ENCODE data around the gene TRIM58.

TRIM58 gene

DNA sequence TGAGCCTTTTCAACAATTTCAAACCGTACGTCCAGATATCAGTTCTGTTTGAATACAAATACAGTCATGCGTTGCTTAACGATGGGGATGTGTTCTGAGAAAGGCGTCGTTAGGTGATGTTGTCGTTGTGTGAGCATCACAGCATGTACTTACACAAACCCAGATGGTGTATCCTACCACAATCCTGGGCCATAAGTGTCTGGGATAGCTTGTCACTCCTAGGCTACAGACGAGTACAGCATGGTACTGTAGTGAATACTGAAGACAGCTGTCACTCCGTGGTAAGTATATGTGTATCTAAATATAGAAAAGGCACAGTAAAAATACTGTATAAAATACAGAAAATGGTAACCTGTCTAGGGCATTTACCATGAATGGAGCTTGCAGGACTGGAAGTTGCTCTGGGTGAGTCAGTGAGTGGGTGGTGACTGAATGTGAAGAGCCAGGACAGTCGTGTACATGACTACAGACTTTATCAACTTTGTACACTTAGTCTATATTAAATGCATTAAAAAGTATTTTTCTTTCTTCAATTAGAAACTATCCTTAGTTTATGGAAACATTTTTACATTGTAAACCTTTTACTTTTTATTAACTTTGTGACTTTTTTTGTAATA lies 27.9 kb downstream of the TRIM58 start:
- DNase-seq (ENCODE audit: low read depth), result no peak

DNA sequence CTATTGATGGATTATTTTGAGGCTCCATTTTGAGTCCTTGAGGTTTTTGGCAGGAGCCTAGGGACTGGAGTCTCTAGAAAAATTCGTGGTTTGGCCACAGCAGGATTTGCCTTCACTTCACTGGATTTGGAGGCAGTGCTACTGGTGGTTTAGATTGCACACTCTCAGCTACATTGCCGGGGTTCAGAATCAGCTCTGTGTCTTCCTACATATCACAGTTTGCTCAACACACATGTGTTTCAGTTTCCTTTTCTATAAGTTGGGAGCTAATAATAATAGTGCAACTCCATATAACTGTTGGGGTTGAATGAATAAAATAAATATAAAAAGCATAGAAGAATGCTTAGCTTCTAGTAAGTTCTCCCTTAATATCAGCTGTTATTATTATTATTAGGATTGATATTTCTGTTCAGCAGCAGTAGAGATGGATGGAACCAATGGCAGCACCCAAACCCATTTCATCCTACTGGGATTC lies 38.2 kb downstream of the TRIM58 start, which contains the start of gene OR2W3:
Gene OR2W3 (plus strand): TSS at position 425 of the 475 bp plus-strand sequence. CDS start 0 bp downstream, at position 425.
- DNase-seq (ENCODE audit: low read depth), result no peak

DNA sequence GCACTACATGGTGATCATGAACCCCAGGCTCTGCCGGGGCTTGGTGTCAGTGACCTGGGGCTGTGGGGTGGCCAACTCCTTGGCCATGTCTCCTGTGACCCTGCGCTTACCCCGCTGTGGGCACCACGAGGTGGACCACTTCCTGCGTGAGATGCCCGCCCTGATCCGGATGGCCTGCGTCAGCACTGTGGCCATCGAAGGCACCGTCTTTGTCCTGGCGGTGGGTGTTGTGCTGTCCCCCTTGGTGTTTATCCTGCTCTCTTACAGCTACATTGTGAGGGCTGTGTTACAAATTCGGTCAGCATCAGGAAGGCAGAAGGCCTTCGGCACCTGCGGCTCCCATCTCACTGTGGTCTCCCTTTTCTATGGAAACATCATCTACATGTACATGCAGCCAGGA lies 39.0 kb downstream of the TRIM58 start:
- DNase-seq (ENCODE audit: low read depth), result no peak

GRCh38 chr1:247904122-247904521 lies 47.1 kb downstream of the TRIM58 start:
- no peak for DNase-seq (ENCODE audit: low read depth)

- DNase-seq (ENCODE audit: low read depth), result no peak
These were observed 48.2 kb downstream of the TRIM58 start for GRCh38 chr1:247905181-247905580.

DNA sequence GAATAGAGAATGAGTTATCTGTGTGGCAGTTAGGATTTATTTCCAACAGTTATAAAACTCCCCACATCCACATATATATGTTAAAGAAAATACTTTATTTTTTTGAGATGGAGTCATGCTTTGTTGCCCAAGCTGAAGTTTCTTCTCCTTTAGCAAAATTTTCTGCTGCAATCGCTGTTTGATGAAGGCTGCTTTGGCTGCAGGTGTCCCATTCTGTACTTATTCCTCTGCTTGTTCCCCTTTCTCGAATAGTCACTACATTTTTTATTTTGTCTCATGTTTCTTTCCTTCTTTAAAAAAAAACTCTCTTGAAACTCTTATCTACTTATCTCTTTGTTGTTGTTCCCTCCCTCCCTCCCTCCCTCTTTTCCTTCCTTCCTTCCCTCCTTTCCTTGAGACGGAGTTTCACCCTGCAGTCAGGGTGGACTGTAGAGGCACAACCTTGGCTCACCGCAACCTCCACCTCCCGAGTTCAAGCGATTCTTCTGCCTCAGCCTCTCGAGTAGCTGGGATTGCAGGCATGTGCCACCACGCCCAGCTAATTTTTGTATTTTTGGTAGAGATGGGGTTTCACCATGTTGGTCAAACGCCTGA lies 49.0 kb downstream of the TRIM58 start:
- no peak for DNase-seq (ENCODE audit: low read depth)

GRCh38 chr1:247906504-247907047 lies 49.6 kb downstream of the TRIM58 start:
- no peak for DNase-seq (ENCODE audit: low read depth)

GRCh38 chr1:247908766-247909165 lies 51.8 kb downstream of the TRIM58 start:
- DNase-seq (ENCODE audit: low read depth), result no peak

DNA sequence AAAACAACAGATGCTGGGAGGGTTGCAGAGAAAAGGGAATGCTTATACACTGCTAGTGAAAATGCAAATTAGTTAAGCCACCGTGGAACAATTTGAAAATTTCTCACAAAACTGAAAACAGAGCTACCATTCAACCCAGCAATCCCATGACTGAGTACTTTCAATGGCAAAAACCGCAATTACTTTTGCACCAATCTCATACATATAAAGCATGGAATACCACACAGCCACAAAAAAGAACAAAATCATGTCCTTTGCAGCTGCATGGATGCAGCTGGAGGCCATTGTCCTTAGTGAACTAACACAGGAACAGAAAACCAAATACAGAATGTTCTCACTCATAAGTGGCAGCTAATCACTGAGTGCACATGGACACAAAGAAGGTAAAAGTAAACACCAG lies 56.8 kb downstream of the TRIM58 start:
- no peak for DNase-seq (ENCODE audit: low read depth)

GRCh38 chr1:247914941-247915662 lies 58.1 kb downstream of the TRIM58 start:
- DNase-seq (ENCODE audit: low read depth), result no peak

GRCh38 chr1:247919952-247920351 lies 63.0 kb downstream of the TRIM58 start, which contains the start of gene OR2T8:
TSS of gene OR2T8 (plus strand) at chr1:247920252. CDS start at chr1:247921018, 766 bp downstream.
- DNase-seq (ENCODE audit: low read depth), result no peak

- no peak for DNase-seq (ENCODE audit: low read depth)
These were observed 67.0 kb downstream of the TRIM58 start for GRCh38 chr1:247923941-247924340.

- no peak for DNase-seq (ENCODE audit: low read depth)
These were observed 67.9 kb downstream of the TRIM58 start, which contains the start of gene OR2AJ1 for GRCh38 chr1:247924868-247925267. TSS of gene OR2AJ1 (plus strand) at chr1:247924889. CDS start at chr1:247933769, 8,880 bp downstream.
